Effector memory CD8-positive, alpha-beta T cell (primary cell): ENCODE data around the gene CCDC92B.

Source experiments
- ATAC-seq: fragments of 150-1000 bp; cut with Tn5 transposase; replicated peaks from 2 replicates; pipeline ENCODE4 v1.10.0; 2021; ENCODE audit warnings: mild to moderate bottlenecking, moderate library complexity
- DNase-seq, 3 experiments: peaks; one replicate each; pipeline ENCODE4 v3.0.0; 2021
- H3K27ac Mint-ChIP-seq, 2 donors: one replicate each; pipeline ENCODE4 v1.8.0; 2022; ENCODE audit warnings: mild to moderate bottlenecking in 2 of 2, mixed read lengths in 2 of 2, moderate library complexity in 2 of 2
- H3K27me3 Mint-ChIP-seq, 2 donors: one replicate each; pipeline ENCODE4 v1.8.0; 2022; ENCODE audit warnings: mixed read lengths in 2 of 2
- H3K36me3 Mint-ChIP-seq: one replicate; pipeline ENCODE4 v1.8.0; 2022; ENCODE audit warnings: mild to moderate bottlenecking, moderate library complexity, mixed read lengths; ENCODE audit not compliant: insufficient read depth
- H3K4me1 Mint-ChIP-seq, 2 donors: one replicate each; pipeline ENCODE4 v1.8.0; 2022; ENCODE audit warnings: low read depth in 2 of 2, mixed read lengths in 2 of 2
- H3K4me3 Mint-ChIP-seq, 2 donors: one replicate each; pipeline ENCODE4 v1.8.0; 2022; ENCODE audit warnings: mild to moderate bottlenecking in 2 of 2, mixed read lengths in 2 of 2, moderate library complexity in 2 of 2
- H3K9me3 Mint-ChIP-seq, 2 donors: one replicate each; pipeline ENCODE4 v1.8.0; 2022; ENCODE audit warnings: mixed read lengths in 2 of 2

CCDC92B gene

DNA sequence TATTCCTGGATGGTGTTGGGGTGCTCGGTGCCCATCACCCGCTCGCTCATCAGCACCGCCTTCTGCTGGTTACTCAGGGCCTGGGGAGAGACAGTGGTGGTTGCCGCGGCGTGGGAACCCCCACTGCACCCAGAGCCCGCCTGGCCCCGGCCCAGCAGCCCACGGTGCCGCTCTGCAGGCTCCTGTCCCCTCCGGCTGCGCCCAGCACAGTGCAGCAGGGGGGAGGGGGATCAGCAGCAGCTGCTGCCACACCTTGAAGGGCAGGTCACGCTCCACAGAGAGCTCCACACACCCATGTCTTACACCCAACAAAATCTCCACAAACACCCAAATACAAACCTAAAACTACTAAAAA lies 56.7 kb downstream of the CCDC92B start:
- Mint-ChIP-seq H3K4me1 (peaks cover 7 to 18% of the 10 kb centered on the region in 2 donors), H3K4me3 (peak overlapping the region; percentile 71 to 74), H3K27ac (peak overlapping the region; percentile 57 to 79), H3K36me3 (peaks cover 34% of the 10 kb centered on the region), H3K9me3 (no peaks in the 10 kb centered on the region), H3K27me3 (no peaks in the 10 kb centered on the region)
- DNase-seq, result no peak
- ATAC-seq, result no peak

DNA sequence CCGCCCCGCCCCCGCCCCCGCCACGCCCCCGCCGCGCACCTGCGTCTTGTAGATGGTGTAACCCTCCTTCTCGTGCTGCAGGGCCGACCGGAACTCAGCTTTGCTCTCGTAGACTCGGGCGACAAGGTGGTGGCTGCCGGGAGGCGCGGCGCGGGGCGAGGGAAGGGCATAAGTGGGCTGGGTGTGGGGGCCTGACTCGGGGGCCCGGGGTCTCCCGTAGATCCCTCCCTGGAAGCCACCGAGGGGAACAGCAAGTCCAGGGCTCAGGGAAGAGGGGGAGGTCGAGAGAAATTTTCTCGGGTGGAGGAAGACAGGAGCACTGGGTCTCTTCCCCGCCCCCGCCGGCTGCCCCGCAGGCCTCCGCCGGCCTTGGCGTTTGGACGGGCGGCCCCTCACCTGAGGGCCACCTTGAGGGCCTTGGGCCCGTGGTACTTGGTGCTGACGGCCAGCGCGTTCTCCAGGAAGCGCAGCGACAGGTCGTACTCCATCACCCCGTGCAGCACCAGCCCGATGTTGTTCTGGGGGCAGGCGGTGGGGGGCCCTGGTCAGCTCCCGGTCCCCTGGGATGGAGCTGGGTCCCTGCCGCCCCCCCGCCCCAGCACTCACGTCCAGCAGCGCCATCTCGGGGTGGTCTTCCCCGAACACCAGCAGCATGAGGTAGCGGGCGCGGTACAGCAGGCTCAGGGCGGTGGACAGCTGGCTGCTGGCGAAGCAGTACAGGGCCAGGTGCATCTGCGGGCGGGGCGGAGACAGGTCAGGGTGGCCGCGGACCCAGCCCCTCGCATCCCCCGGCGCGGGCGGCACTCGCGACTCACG lies 57.3 kb downstream of the CCDC92B start:
- Mint-ChIP-seq H3K36me3 (peaks cover 33% of the 10 kb centered on the region), H3K4me3 (no peak overlapping the region), H3K27ac (no peak overlapping the region), H3K9me3 (no peaks in the 10 kb centered on the region), H3K4me1 (peaks cover 7 to 21% of the 10 kb centered on the region in 2 donors), H3K27me3 (no peaks in the 10 kb centered on the region)
- no peak for ATAC-seq
- no peak for DNase-seq

DNA sequence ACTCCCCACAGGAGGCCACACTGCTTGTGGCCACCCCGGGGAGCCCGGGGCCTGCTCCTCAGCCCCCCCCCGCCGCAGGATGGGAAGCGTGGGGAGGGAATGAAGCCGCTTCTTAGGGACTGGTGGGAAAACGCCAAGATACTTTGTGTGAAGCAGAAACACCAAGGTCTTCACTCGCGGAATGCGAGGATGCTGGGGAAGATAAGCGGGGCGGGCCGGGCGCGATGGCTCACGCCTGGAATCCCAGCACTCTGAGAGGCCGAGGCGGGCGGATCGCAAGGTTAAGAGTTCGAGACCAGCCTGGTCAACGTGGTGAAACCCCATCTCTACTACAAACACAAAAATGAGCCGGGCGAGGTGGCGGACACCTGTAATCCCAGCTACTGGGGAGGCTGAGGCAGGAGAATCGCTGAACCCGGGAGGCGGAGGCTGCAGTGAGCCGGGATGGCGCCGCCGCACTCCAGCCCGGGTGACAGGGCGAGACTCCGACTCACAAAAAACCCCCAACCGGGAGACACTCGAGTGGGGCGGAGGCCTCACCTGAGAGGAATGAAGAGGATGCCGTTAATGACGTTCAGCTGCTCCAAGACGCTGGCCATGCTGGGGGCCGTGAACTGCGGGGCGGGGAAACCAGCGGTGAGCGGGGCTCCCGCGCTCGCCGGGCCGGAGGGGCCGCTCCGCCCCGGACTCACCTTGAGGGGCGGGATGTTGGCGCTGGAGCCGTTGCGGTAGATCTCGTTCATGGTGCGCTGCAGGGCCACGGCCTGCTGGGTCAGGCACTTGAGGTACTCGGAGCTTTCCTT lies 58.2 kb downstream of the CCDC92B start:
- Mint-ChIP-seq H3K4me3 (no peak overlapping the region), H3K27ac (peak overlapping the region in 1 of 2 donors; percentile 53), H3K9me3 (no peaks in the 10 kb centered on the region), H3K4me1 (peaks cover 7 to 21% of the 10 kb centered on the region in 2 donors), H3K27me3 (no peaks in the 10 kb centered on the region), H3K36me3 (peaks cover 30% of the 10 kb centered on the region)
- no peak for DNase-seq
- no peak for ATAC-seq

DNA sequence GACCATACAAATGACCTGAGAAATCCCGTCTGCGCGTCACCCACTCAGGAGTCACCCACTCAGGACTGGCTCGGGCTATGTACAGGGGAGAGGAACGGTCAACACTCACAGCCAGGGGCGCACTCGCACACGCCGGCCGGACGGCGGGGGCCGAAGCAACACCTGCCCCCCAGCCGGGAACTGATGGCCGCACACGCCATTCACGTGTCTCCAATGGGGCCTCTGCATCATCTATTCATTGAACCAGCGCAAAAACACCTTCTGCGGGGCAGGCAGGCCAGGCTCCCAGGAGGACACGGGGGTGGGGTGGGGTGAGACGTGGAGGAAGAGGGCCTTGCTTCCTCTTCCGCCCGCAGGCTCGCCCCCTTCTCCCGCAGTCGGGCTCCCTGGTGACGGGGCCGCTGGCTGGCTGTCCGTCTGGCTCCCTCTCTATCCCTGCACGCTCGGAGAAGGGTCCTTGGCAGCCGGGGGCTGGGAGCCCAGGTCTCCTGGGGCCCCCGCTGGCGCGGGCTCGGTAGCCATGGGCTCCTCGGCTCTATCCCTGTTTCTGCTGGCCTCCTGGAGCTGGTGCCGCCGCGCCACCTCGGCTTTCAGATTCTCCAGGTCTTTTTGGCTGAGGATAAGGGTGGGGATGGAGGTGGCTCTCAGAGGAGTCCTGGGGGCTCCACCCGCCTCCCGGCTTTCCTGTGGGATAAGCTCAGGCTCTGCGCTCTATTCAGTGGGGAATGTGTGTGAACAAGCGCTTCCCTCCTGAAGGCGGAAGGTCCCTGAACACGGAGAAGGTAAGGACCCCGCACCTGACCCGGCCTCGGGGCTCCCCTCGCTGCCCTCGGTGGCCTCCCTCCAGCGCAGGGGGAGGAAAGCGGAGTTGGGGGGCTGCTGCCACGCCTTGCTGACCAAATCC lies 59.0 kb downstream of the CCDC92B start:
- H3K4me1 Mint-ChIP-seq, result peaks cover 7 to 21% of the 10 kb centered on the region in 2 donors
- no peaks in the 10 kb centered on the region for H3K27me3 Mint-ChIP-seq
- DNase-seq (no peak), ATAC-seq (no peak)
- H3K4me3 Mint-ChIP-seq, result peak overlapping the region; percentile 27 to 80
- H3K36me3 Mint-ChIP-seq, result peaks cover 30% of the 10 kb centered on the region
- H3K27ac Mint-ChIP-seq, result peak overlapping the region in 1 of 2 donors; percentile 53
- H3K9me3 Mint-ChIP-seq, result no peaks in the 10 kb centered on the region

DNA sequence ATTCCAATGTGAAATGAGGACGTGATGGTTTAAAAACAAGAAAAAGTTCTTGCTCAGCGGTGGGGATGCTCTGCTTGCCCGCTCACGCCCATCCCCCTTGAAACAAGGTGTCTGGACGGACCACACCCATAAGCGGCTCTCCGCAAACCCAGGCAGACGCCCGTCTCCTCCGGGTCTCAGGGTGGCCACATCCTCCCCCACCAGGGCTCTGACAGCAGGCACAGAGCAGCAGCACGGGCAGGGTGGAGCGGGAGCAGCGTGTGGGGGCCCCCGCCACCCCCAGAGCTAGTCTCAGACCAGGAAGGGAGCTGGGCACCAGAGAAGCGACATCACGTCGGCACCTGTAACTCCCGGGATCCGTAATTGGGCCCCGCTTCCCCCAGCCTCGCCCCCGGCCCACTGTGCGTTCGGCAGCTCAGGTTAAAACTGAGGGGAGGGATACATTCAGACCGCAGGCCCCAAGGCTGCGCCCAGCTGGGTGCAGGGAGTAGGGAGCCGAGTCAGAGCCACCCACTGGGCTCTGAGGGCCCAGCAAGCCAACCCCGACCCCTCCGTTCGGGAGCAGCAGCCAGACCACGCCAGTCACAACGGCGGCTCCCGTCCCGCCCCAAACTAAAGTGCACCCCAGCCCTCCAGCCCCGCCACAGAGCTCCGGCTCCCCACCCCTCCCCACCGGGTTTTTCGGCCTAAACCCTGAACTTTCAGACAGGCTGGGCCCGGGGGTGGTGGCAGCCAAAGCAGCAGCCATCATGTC lies 59.9 kb downstream of the CCDC92B start:
- ATAC-seq, result peak; percentile 85
- peak overlapping the region; percentile 76 to 80 for H3K4me3 Mint-ChIP-seq

DNA sequence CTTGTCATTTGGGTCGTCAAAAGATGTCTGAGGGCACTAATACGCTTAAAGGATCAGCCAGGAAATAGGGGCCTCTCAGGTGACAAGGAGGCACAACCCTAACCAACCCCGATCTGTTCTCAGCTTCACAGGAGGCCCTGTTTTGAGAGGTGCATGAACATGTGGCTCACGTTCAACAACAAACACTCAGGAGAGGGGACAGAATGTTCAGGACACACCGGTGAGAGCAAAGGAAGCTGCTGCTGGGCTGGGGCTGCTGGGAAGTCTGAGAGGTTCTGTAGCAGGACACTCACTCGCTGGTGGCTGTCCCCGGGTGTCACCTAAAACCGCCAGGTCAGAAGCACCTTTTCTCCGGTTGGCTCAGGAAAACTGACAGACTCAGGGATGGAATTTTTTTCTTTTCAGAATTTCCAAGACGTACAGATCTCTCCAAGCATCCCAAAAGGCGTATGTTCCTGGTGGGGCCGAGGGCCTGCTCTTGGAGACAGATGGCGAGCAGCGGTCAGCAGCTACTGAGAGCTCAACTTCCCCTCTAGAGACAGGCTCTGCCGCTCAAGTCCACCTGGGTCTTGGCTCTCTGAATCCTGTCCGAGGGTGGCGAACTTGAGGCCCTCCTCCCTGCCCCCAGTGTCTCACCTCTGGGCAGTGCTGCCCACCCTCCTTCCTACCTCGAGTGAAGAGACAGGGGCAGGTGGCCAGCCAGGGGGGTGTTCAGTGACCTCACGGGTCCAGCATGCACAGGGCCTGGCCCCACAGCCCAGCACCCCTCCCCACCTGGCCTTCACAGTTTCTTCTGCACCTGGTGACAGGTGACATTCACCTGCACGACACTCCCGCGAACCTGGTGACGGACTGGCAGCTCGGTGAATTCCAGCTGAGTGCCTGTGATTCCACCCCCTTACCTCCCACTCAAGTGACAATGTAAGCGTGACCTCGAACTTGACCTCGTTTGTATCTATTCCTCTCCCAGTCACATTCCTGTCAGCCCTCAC lies 60.8 kb downstream of the CCDC92B start:
- peak overlapping the region; percentile 76 to 80 for H3K4me3 Mint-ChIP-seq
- ATAC-seq (peak; percentile 33), DNase-seq (no peak)
- peaks cover 7 to 17% of the 10 kb centered on the region in 2 donors for H3K4me1 Mint-ChIP-seq
- H3K9me3 Mint-ChIP-seq, result no peaks in the 10 kb centered on the region
- peaks cover 33% of the 10 kb centered on the region for H3K36me3 Mint-ChIP-seq
- H3K27me3 Mint-ChIP-seq, result no peaks in the 10 kb centered on the region
- peak overlapping the region; percentile 91 to 94 for H3K27ac Mint-ChIP-seq

More for the DNA sequence above, 59.9 kb downstream of the CCDC92B start:
- no peaks in the 10 kb centered on the region for H3K27me3 Mint-ChIP-seq
- DNase-seq, result peak; percentile 57 to 59 (median 59)
- H3K4me1 Mint-ChIP-seq, result peaks cover 7 to 21% of the 10 kb centered on the region in 2 donors
- H3K27ac Mint-ChIP-seq, result peak overlapping the region; percentile 91 to 94
- peaks cover 30% of the 10 kb centered on the region for H3K36me3 Mint-ChIP-seq
- no peaks in the 10 kb centered on the region for H3K9me3 Mint-ChIP-seq

DNA sequence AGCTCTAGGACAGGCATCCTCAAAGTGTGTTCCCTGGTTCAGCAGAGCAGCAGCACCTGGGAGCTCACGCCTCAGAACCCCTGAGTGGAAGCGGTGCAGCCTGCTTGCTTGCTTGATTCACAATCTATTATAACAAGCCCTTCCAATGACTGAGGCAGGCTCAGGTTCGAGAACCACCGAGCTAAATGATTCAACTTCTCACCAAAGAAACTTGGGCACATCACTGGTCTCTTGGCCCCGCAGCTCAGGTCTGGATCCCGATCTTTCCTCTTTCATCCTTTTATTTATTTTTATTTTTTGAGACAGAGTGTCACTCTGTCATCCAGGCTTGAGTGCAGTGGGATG lies 62.4 kb downstream of the CCDC92B start:
- Mint-ChIP-seq H3K4me1 (peaks cover 7 to 16% of the 10 kb centered on the region in 2 donors), H3K4me3 (no peak overlapping the region), H3K27ac (peak overlapping the region; percentile 44 to 82), H3K9me3 (no peaks in the 10 kb centered on the region), H3K27me3 (no peaks in the 10 kb centered on the region), H3K36me3 (peaks cover 40% of the 10 kb centered on the region)
- no peak for ATAC-seq
- DNase-seq, result no peak

DNA sequence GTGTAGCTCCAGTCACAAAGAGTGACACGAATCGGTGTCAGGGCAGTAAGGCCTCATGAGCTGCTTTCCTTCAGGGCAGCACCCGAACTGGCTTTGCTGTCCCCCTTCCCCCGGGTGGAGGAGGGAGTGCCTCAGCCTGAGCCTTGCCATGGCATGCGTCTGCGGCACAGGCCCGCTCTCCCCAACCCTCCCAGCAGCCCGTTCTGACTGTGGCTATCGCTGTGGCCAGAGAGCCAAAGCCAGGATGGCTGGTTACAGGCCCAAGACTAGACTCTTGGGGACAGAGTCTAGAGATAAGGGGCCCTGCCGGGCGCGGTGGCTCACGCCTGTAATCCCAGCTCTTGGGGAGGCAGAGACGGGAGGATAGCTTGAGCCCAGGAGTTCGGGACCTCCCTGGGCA lies 63.8 kb downstream of the CCDC92B start:
- Mint-ChIP-seq H3K9me3 (no peaks in the 10 kb centered on the region), H3K4me3 (no peak overlapping the region), H3K27ac (no peak overlapping the region), H3K27me3 (no peaks in the 10 kb centered on the region), H3K36me3 (peaks cover 43% of the 10 kb centered on the region), H3K4me1 (peaks cover 7 to 16% of the 10 kb centered on the region in 2 donors)
- no peak for ATAC-seq
- DNase-seq, result no peak

DNA sequence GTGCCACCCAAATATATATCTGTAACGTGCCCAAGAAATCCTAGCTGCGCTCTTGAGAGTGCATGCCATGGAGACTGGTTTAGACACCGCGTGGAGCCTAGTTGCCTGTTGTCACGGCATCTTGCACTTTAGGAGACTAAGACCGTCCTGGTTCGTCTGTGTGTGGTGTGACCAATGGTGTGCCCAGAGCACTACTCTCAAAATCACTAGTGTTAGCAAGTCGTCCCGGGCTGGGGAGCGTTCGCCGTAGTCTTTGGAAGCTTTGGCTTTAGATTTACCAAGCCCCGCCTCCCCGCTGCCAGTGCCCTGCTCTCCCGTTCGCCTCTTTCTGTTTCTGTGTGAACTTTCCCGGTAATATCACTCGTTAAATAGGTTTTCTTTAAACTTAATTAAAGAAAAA lies 64.9 kb downstream of the CCDC92B start:
- DNase-seq (no peak), ATAC-seq (no peak)
- H3K27ac Mint-ChIP-seq, result no peak overlapping the region
- H3K36me3 Mint-ChIP-seq, result peaks cover 51% of the 10 kb centered on the region
- H3K9me3 Mint-ChIP-seq, result no peaks in the 10 kb centered on the region
- H3K4me1 Mint-ChIP-seq, result peaks cover 7 to 16% of the 10 kb centered on the region in 2 donors
- H3K4me3 Mint-ChIP-seq, result no peak overlapping the region
- H3K27me3 Mint-ChIP-seq, result no peaks in the 10 kb centered on the region

DNA sequence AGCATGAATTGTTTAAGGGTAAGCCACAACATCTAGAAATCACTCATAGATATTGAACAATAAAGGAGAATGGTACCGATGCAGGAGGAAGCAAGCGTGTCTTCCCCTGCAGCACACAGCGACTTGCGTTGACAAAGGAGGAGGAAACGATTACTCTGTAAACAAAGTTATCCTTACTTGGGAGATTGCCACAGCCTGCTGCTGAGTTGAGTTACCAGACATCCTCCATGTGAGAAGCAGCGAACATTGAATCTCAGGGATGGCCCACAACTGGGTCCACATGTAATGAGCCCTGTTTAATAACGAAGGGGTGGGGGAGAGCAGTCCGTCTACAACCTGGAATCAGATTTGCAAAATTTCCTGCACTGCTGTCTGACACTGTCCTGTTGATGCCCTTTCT lies 65.5 kb downstream of the CCDC92B start:
- H3K27ac Mint-ChIP-seq, result no peak overlapping the region
- peaks cover 51% of the 10 kb centered on the region for H3K36me3 Mint-ChIP-seq
- peaks cover 6 to 10% of the 10 kb centered on the region in 2 donors for H3K4me1 Mint-ChIP-seq
- H3K27me3 Mint-ChIP-seq, result no peaks in the 10 kb centered on the region
- H3K4me3 Mint-ChIP-seq, result no peak overlapping the region
- DNase-seq (no peak), ATAC-seq (no peak)
- no peaks in the 10 kb centered on the region for H3K9me3 Mint-ChIP-seq

DNA sequence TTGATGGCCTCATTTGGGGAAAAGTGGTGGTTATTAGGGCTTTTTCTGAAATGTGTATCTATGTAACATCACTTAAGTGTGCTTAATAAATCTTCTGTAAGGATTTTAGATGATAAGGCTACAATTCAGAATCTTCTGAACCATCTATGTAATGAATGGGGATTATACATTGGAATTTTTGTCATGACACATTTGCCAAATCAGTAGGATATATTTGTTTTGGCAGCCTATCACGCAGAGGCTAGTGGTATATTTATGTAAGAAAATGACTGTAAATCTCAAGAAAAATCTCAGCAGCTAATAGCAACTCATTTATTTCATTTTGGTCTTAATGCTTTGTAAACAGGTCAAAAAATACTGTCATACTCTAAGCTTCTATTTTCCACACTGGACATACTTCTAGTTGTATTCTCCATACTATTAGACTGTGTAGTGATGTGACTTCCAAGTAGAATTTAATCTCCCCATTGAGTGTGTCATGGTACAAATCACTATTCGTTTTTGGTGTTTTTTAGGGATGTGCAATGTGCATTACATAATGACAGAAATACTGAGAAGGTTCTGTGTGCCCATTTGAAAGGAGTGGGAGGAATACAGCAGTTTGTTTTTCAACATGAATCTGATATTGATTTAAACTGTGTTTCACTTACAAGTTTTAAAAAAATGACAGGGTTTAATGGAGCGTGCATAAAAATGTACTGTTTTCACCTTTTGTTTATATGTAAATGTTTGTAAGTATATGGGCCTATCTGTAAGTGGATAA lies 67.1 kb downstream of the CCDC92B start:
- peaks cover 61% of the 10 kb centered on the region for H3K36me3 Mint-ChIP-seq
- H3K27ac Mint-ChIP-seq, result no peak overlapping the region
- H3K9me3 Mint-ChIP-seq, result no peaks in the 10 kb centered on the region
- no peak for DNase-seq
- ATAC-seq, result no peak
- no peak overlapping the region for H3K4me3 Mint-ChIP-seq
- H3K4me1 Mint-ChIP-seq, result peaks cover 0 to 5% of the 10 kb centered on the region in 2 donors
- no peaks in the 10 kb centered on the region for H3K27me3 Mint-ChIP-seq
